ENCODE results near the gene KRTAP4-12.
"Not testable (repeated sequence)": the region's sequence is repeated elsewhere in the genome, so short reads cannot be mapped to it uniquely, and the experiment has no call there.

GRCh38 chr17:41148971-41149651 lies 25.1 kb upstream of the KRTAP4-12 start:
- not testable (repeated sequence) for TF ChIP-seq POLR2A (IDR thresholded peaks at IDR 0.05; ENCODE audit: low read length); GATA1 (IDR thresholded peaks at IDR 0.05; ENCODE audit: low read depth, low read length)

Data from erythroblast (primary cell).